GM12892 (cell line): Measurements from ENCODE around the gene LAMB1.

ENCODE experiments used
- DNase-seq: peaks from one replicate; pipeline ENCODE4 v3.0.0; 2011; ENCODE audit not compliant: insufficient read length
- FAIRE-seq: peaks from 2 replicates; lab custom pipeline; 2011; peaks lifted over from hg19 to GRCh38; lab: Jason Lieb, UNC
- POLR2A ChIP-seq: IDR thresholded peaks from 2 replicates; pipeline ENCODE4 v1.6.1; 2011; ENCODE audit warnings: low read depth, low read length, control low read depth
- POLR2AphosphoS5 ChIP-seq: IDR thresholded peaks from 2 replicates; pipeline ENCODE4 v1.6.1; 2011; ENCODE audit warnings: low read depth, low read length, control low read depth
- TAF1 ChIP-seq: IDR thresholded peaks from 2 replicates; pipeline ENCODE4 v1.6.1; 2011; ENCODE audit warnings: low read depth, mild to moderate bottlenecking, control low read depth, low read length, borderline replicate concordance

LAMB1 gene

GRCh38 chr7:107995184-107996071, 7.5 kb downstream of the LAMB1 start:
- no peak for TF ChIP-seq POLR2AphosphoS5
- no peak for TF ChIP-seq POLR2A
- TF ChIP-seq TAF1, result no peak
- FAIRE-seq (no peak), DNase-seq (no peak)

GRCh38 chr7:107994421-107995030, 8.4 kb downstream of the LAMB1 start:
- DNase-seq, result no peak
- FAIRE-seq, result no peak
- TF ChIP-seq TAF1 (no peak), POLR2A (no peak), POLR2AphosphoS5 (no peak)

GRCh38 chr7:107993891-107994291, 9.1 kb downstream of the LAMB1 start:
- no peak for FAIRE-seq
- TF ChIP-seq POLR2AphosphoS5 (no peak), POLR2A (no peak), TAF1 (no peak)

GRCh38 chr7:107989618-107990373, 13.2 kb downstream of the LAMB1 start:
- no peak for FAIRE-seq

More at GRCh38 chr7:107993891-107994291, 9.1 kb downstream of the LAMB1 start:
- no peak for DNase-seq

GRCh38 chr7:107982918-107983389, 20.0 kb downstream of the LAMB1 start:
- no peak for DNase-seq
- no peak for FAIRE-seq
- TF ChIP-seq POLR2AphosphoS5, result no peak
- TF ChIP-seq POLR2A, result no peak
- TF ChIP-seq TAF1, result no peak

More at GRCh38 chr7:107989618-107990373, 13.2 kb downstream of the LAMB1 start:
- TF ChIP-seq POLR2A (no peak), TAF1 (no peak), POLR2AphosphoS5 (no peak)
- DNase-seq, result no peak

- DNase-seq (no peak), FAIRE-seq (no peak)
- TF ChIP-seq POLR2AphosphoS5 (no peak), TAF1 (no peak), POLR2A (no peak)
Measured at GRCh38 chr7:107982042-107982840, 20.7 kb downstream of the LAMB1 start.

GRCh38 chr7:107981466-107981865, 21.5 kb downstream of the LAMB1 start:
- DNase-seq (no peak), FAIRE-seq (no peak)
- no peak for TF ChIP-seq TAF1
- no peak for TF ChIP-seq POLR2A
- no peak for TF ChIP-seq POLR2AphosphoS5

GRCh38 chr7:107980671-107981190, 22.2 kb downstream of the LAMB1 start:
- DNase-seq (no peak), FAIRE-seq (no peak)
- TF ChIP-seq POLR2AphosphoS5 (no peak), TAF1 (no peak), POLR2A (no peak)

GRCh38 chr7:107980171-107980570, 22.8 kb downstream of the LAMB1 start:
- FAIRE-seq (no peak), DNase-seq (no peak)
- TF ChIP-seq TAF1, result no peak

GRCh38 chr7:107978815-107979408, 24.0 kb downstream of the LAMB1 start:
- DNase-seq (no peak), FAIRE-seq (no peak)
- no peak for TF ChIP-seq POLR2AphosphoS5
- TF ChIP-seq POLR2A, result no peak
- no peak for TF ChIP-seq TAF1
